H1 (cell line): ENCODE measurements around the gene RFC3. TPM values are rescaled to one million over a fixed set of nuclear protein-coding genes. Genes with fewer than 3 reads are reported as not detected.

Source experiments
- POLR2AphosphoS5 ChIP-seq: IDR thresholded peaks from 2 replicates; pipeline ENCODE4 v1.6.1; 2011; ENCODE audit warnings: low read depth, low read length
- SIN3A ChIP-seq, 2 experiments: IDR thresholded peaks in 1 of 2; conservative IDR thresholded peaks in 1 of 2; 2 replicates each; pipeline ENCODE4 v1.6.1; 2011 to 2012; ENCODE audit warnings: low read length in 2 of 2, improper control_type of control experiment in 1 of 2, low read depth in 1 of 2, mild to moderate bottlenecking in 1 of 2
- TAF1 ChIP-seq: IDR thresholded peaks from 2 replicates; pipeline ENCODE4 v1.6.1; 2011; ENCODE audit warnings: mild to moderate bottlenecking, low read depth, low read length
- USF2 ChIP-seq: IDR thresholded peaks from 2 replicates; pipeline ENCODE4 v1.6.1; 2011; ENCODE audit warnings: low read length, improper control_type of control experiment
- polyA plus RNA-seq, 7 experiments: library from polyadenylated mRNA; depleted of rRNA in 3 of 7; stranded (reverse) in 5 of 7; unstranded in 2 of 7; fragments of >200 nt in 5 of 7; fragments of 200-250 nt in 2 of 7; gene quantifications; 1 replicate in 5 of 7; 2 replicates in 1 of 7; 4 replicates in 1 of 7; pipeline versions ENCODE4 v1.2.1 to v1.2.3, GENCODE V29; 2011 to 2013; ENCODE audit warnings: missing spikeins in 2 of 7, mixed read lengths in 2 of 7
- total RNA-seq: library from RNA; stranded (reverse); fragmentation: NEBNext Ultra II Directional; extraction: Animal tissue kit (Norgen Biotek cat#: 25700); gene quantifications from 2 replicates; pipeline ENCODE4 v1.2.1, GENCODE V29; 2021

Gene RFC3
- total and polyA plus RNA-seq, 2 of the 8 experiments (the other 6 are each of a cell fraction or from before 2014, with no cell fraction given): 26.4 to 45.6 TPM

GRCh38 chr13:33871207-33872004 is 53.5 kb downstream of the RFC3 start (continued):
- TF ChIP-seq POLR2AphosphoS5 (no peak), USF2 (no peak), SIN3A (conservative IDR thresholded peaks at IDR 0.05 in 1 of 2, IDR thresholded peaks at IDR 0.05 in 1 of 2; ENCODE audit: low read depth in 1 of 2, low read length in 2 of 2) (no peak), TAF1 (no peak)
